Measurements from ENCODE around the gene VAC14.
"Not testable (repeated sequence)": the region's sequence is repeated elsewhere in the genome, so short reads cannot be mapped to it uniquely, and the experiment has no call there.

Gene VAC14

GRCh38 chr16:70758786-70759185, 42.2 kb downstream of the VAC14 start:
- DNase-seq, result no peak

GRCh38 chr16:70757183-70757582, 43.8 kb downstream of the VAC14 start:
- no peak for DNase-seq

- DNase-seq, result no peak
Measured at GRCh38 chr16:70756071-70756470, 44.9 kb downstream of the VAC14 start.

- no peak for DNase-seq
Measured at GRCh38 chr16:70754851-70755600, 45.9 kb downstream of the VAC14 start.

GRCh38 chr16:70754371-70754770, 46.6 kb downstream of the VAC14 start:
- no peak for DNase-seq

GRCh38 chr16:70753694-70754325, 47.1 kb downstream of the VAC14 start:
- no peak for DNase-seq

GRCh38 chr16:70753228-70753627, 47.7 kb downstream of the VAC14 start:
- DNase-seq, result no peak

- no peak for DNase-seq
Measured at GRCh38 chr16:70752426-70752825, 48.5 kb downstream of the VAC14 start.

- DNase-seq, result no peak
Measured at GRCh38 chr16:70751593-70751992, 49.4 kb downstream of the VAC14 start.

- no peak for DNase-seq
Measured at GRCh38 chr16:70750893-70751467, 50.0 kb downstream of the VAC14 start.

- no peak for DNase-seq
Measured at GRCh38 chr16:70749681-70750601, 51.0 kb downstream of the VAC14 start.

GRCh38 chr16:70749006-70749678, 51.8 kb downstream of the VAC14 start:
- no peak for DNase-seq

- DNase-seq, result no peak
Measured at GRCh38 chr16:70747703-70748631, 53.0 kb downstream of the VAC14 start.

GRCh38 chr16:70746708-70747424, 54.1 kb downstream of the VAC14 start:
- DNase-seq, result no peak

- no peak for DNase-seq
Measured at GRCh38 chr16:70746040-70746707, 54.8 kb downstream of the VAC14 start.

GRCh38 chr16:70745536-70746025, 55.4 kb downstream of the VAC14 start:
- DNase-seq, result no peak

- no peak for DNase-seq
Measured at GRCh38 chr16:70744366-70744765, 56.6 kb downstream of the VAC14 start.

GRCh38 chr16:70743791-70744190, 57.2 kb downstream of the VAC14 start:
- no peak for DNase-seq

- not testable (repeated sequence) for DNase-seq
Measured at GRCh38 chr16:70742967-70743366, 58.0 kb downstream of the VAC14 start.

GRCh38 chr16:70741783-70742125, 59.2 kb downstream of the VAC14 start:
- DNase-seq, result no peak
